ENCODE results near the gene STPG1. TPM values are rescaled to one million over a fixed set of nuclear protein-coding genes. Genes with fewer than 3 reads are reported as not detected.
A peak's percentile ranks its signal among the peaks of the same experiment; 100 is the strongest.

Gene STPG1
- total RNA-seq, 1 donor = 7.2 TPM

GRCh38 chr1:24438423-24438901 is 24.9 kb upstream of the STPG1 start:
- Histone ChIP-seq H3K36me3 (ENCODE audit: insufficient read depth, low read length) (peaks cover 9% of the 10 kb centered on the region), H2AFZ (ENCODE audit: low read length) (peak overlapping the region; percentile 23), H3K4me1 (ENCODE audit: insufficient read depth, low read length) (peaks cover 14% of the 10 kb centered on the region), H3K27me3 (ENCODE audit: insufficient read depth, low read length) (no peaks in the 10 kb centered on the region), H3K4me3 (ENCODE audit: insufficient read depth, low read length) (no peak overlapping the region), H3K79me2 (ENCODE audit: insufficient read depth, low read length) (no peaks in the 10 kb centered on the region), H3K9me3 (ENCODE audit: low read depth, low read length) (no peaks in the 10 kb centered on the region), H4K20me1 (ENCODE audit: insufficient read depth, low read length) (peaks cover 11% of the 10 kb centered on the region), H3K27ac (ENCODE audit: low read depth, low read length) (no peak overlapping the region), H3K4me2 (ENCODE audit: insufficient read depth, low read length) (peak overlapping the region; percentile 40)
- TF ChIP-seq CTCF (IDR thresholded peaks at IDR 0.05; ENCODE audit: extremely low read depth, low read depth, low read length) = no peak
- DNase-seq (ENCODE audit: insufficient read length, low spot score, missing footprints) = no peak

- peaks cover 9% of the 10 kb centered on the region for H3K36me3 ChIP-seq (ENCODE audit: insufficient read depth, low read length)
- H3K4me1 ChIP-seq (ENCODE audit: insufficient read depth, low read length) = peaks cover 8% of the 10 kb centered on the region
- H3K4me2 ChIP-seq (ENCODE audit: insufficient read depth, low read length) = no peak overlapping the region
- no peak overlapping the region for H3K27ac ChIP-seq (ENCODE audit: low read depth, low read length)
- no peak for DNase-seq (ENCODE audit: insufficient read length, low spot score, missing footprints)
- no peak overlapping the region for H3K4me3 ChIP-seq (ENCODE audit: insufficient read depth, low read length)
- peaks cover 11% of the 10 kb centered on the region for H4K20me1 ChIP-seq (ENCODE audit: insufficient read depth, low read length)
- no peaks in the 10 kb centered on the region for H3K79me2 ChIP-seq (ENCODE audit: insufficient read depth, low read length)
- no peaks in the 10 kb centered on the region for H3K27me3 ChIP-seq (ENCODE audit: insufficient read depth, low read length)
- TF ChIP-seq CTCF (IDR thresholded peaks at IDR 0.05; ENCODE audit: extremely low read depth, low read depth, low read length) = no peak
- no peaks in the 10 kb centered on the region for H3K9me3 ChIP-seq (ENCODE audit: low read depth, low read length)
- H2AFZ ChIP-seq (ENCODE audit: low read length) = no peak overlapping the region
Observed at GRCh38 chr1:24437631-24438396, 24.2 kb upstream of the STPG1 start.

GRCh38 chr1:24435782-24436365 is 22.3 kb upstream of the STPG1 start:
- H3K79me2 ChIP-seq (ENCODE audit: insufficient read depth, low read length) = no peaks in the 10 kb centered on the region
- no peak overlapping the region for H3K27ac ChIP-seq (ENCODE audit: low read depth, low read length)
- peaks cover 4% of the 10 kb centered on the region for H3K36me3 ChIP-seq (ENCODE audit: insufficient read depth, low read length)
- no peak for TF ChIP-seq CTCF (IDR thresholded peaks at IDR 0.05; ENCODE audit: extremely low read depth, low read depth, low read length)
- no peak overlapping the region for H3K4me2 ChIP-seq (ENCODE audit: insufficient read depth, low read length)
- peaks cover 7% of the 10 kb centered on the region for H3K4me1 ChIP-seq (ENCODE audit: insufficient read depth, low read length)
- DNase-seq (ENCODE audit: insufficient read length, low spot score, missing footprints) = no peak
- H3K27me3 ChIP-seq (ENCODE audit: insufficient read depth, low read length) = no peaks in the 10 kb centered on the region
- no peaks in the 10 kb centered on the region for H3K9me3 ChIP-seq (ENCODE audit: low read depth, low read length)
- H3K4me3 ChIP-seq (ENCODE audit: insufficient read depth, low read length) = no peak overlapping the region
- H4K20me1 ChIP-seq (ENCODE audit: insufficient read depth, low read length) = peaks cover 7% of the 10 kb centered on the region
- no peak overlapping the region for H2AFZ ChIP-seq (ENCODE audit: low read length)

- TF ChIP-seq CTCF (IDR thresholded peaks at IDR 0.05; ENCODE audit: extremely low read depth, low read depth, low read length) = no peak
- Histone ChIP-seq H3K9me3 (ENCODE audit: low read depth, low read length) (no peaks in the 10 kb centered on the region), H2AFZ (ENCODE audit: low read length) (no peak overlapping the region), H3K4me1 (ENCODE audit: insufficient read depth, low read length) (no peaks in the 10 kb centered on the region), H3K4me3 (ENCODE audit: insufficient read depth, low read length) (no peak overlapping the region), H4K20me1 (ENCODE audit: insufficient read depth, low read length) (peaks cover 8% of the 10 kb centered on the region), H3K27ac (ENCODE audit: low read depth, low read length) (no peak overlapping the region), H3K27me3 (ENCODE audit: insufficient read depth, low read length) (no peaks in the 10 kb centered on the region), H3K4me2 (ENCODE audit: insufficient read depth, low read length) (no peak overlapping the region), H3K36me3 (ENCODE audit: insufficient read depth, low read length) (peaks cover 6% of the 10 kb centered on the region), H3K79me2 (ENCODE audit: insufficient read depth, low read length) (no peaks in the 10 kb centered on the region)
- DNase-seq (ENCODE audit: insufficient read length, low spot score, missing footprints) = no peak
Observed at GRCh38 chr1:24427545-24427862, 13.9 kb upstream of the STPG1 start.

All from osteoblast (primary cell).